ENCODE results near the gene TMEM132A.

GRCh38 chr11:60951904-60952741, 27.9 kb downstream of the TMEM132A start, which contains the start of gene SLC15A3:
- TF ChIP-seq CTCF (IDR thresholded peaks at IDR 0.05; ENCODE audit: low read depth, low read length) (no peak), MYC (IDR thresholded peaks at IDR 0.05; ENCODE audit: low read depth, low read length) (peak; percentile 64; the same call in 1 of the 2 replicates), POLR2A (IDR thresholded peaks at IDR 0.05; ENCODE audit: extremely low read depth, insufficient read length) (peak; percentile 12), MAX (IDR thresholded peaks at IDR 0.05; ENCODE audit: low read depth, low read length) (peak; percentile 89)

Measured in NB4 (cell line).